ENCODE measurements around the gene TMEM244. TPM values are rescaled to one million over a fixed set of nuclear protein-coding genes. Genes with fewer than 3 reads are reported as not detected.
"Not testable (repeated sequence)": the region's sequence is repeated elsewhere in the genome, so short reads cannot be mapped to it uniquely, and the experiment has no call there.

Gene TMEM244
- total RNA-seq, 1 experiment from 2014 or later: not detected

GRCh38 chr6:129872586-129872985 lies 11.5 kb upstream of the TMEM244 start:
- DNase-seq (ENCODE audit: low spot score): no peak
- in situ Hi-C loops (cut with HindIII; ENCODE audit: low sequenced_read_pairs): no loop called here

GRCh38 chr6:129871221-129871620 lies 10.1 kb upstream of the TMEM244 start:
- in situ Hi-C loops (cut with HindIII; ENCODE audit: low sequenced_read_pairs): no loop called here
- no peak for DNase-seq (ENCODE audit: low spot score)

GRCh38 chr6:129867403-129867802 lies 6.3 kb upstream of the TMEM244 start:
- DNase-seq (ENCODE audit: low spot score): no peak
- in situ Hi-C loops (cut with HindIII; ENCODE audit: low sequenced_read_pairs): no loop called here

GRCh38 chr6:129866688-129867087 lies 5.6 kb upstream of the TMEM244 start:
- in situ Hi-C loops (cut with HindIII; ENCODE audit: low sequenced_read_pairs): no loop called here
- no peak for DNase-seq (ENCODE audit: low spot score)

- DNase-seq (ENCODE audit: low spot score): no peak
- in situ Hi-C loops (cut with HindIII; ENCODE audit: low sequenced_read_pairs): no loop called here
Measured at GRCh38 chr6:129866256-129866655, 5.1 kb upstream of the TMEM244 start.

- in situ Hi-C loops (cut with HindIII; ENCODE audit: low sequenced_read_pairs): no loop called here
- no peak for DNase-seq (ENCODE audit: low spot score)
Measured at GRCh38 chr6:129865013-129865412, 3.9 kb upstream of the TMEM244 start.

GRCh38 chr6:129863664-129864063 lies 2.5 kb upstream of the TMEM244 start:
- in situ Hi-C loops (cut with HindIII; ENCODE audit: low sequenced_read_pairs): no loop called here
- no peak for DNase-seq (ENCODE audit: low spot score)

GRCh38 chr6:129859524-129859923 lies 1.6 kb downstream of the TMEM244 start:
- in situ Hi-C loops (cut with HindIII; ENCODE audit: low sequenced_read_pairs): no loop called here
- DNase-seq (ENCODE audit: low spot score): no peak

- no peak for DNase-seq (ENCODE audit: low spot score)
- in situ Hi-C loops (cut with HindIII; ENCODE audit: low sequenced_read_pairs): no loop called here
Measured at GRCh38 chr6:129857838-129858237, 3.3 kb downstream of the TMEM244 start.

- DNase-seq (ENCODE audit: low spot score): peak; percentile 30
- in situ Hi-C loops (cut with HindIII; ENCODE audit: low sequenced_read_pairs): no loop called here
Measured at GRCh38 chr6:129853996-129854711, 7.0 kb downstream of the TMEM244 start.

GRCh38 chr6:129852257-129852858 lies 8.8 kb downstream of the TMEM244 start:
- DNase-seq (ENCODE audit: low spot score): no peak
- in situ Hi-C loops (cut with HindIII; ENCODE audit: low sequenced_read_pairs): no loop called here

GRCh38 chr6:129849456-129849855 lies 11.7 kb downstream of the TMEM244 start:
- DNase-seq (ENCODE audit: low spot score): no peak
- in situ Hi-C loops (cut with HindIII; ENCODE audit: low sequenced_read_pairs): no loop called here

GRCh38 chr6:129846761-129847160 lies 14.4 kb downstream of the TMEM244 start:
- DNase-seq (ENCODE audit: low spot score): no peak
- in situ Hi-C loops (cut with HindIII; ENCODE audit: low sequenced_read_pairs): no loop called here

- in situ Hi-C loops (cut with HindIII; ENCODE audit: low sequenced_read_pairs): no loop called here
- DNase-seq (ENCODE audit: low spot score): no peak
Measured at GRCh38 chr6:129845696-129846095, 15.4 kb downstream of the TMEM244 start.

GRCh38 chr6:129844118-129844891 lies 16.8 kb downstream of the TMEM244 start:
- peak; percentile 43 for DNase-seq (ENCODE audit: low spot score)

GRCh38 chr6:129843573-129843972 lies 17.5 kb downstream of the TMEM244 start:
- DNase-seq (ENCODE audit: low spot score): no peak
- in situ Hi-C loops (cut with HindIII; ENCODE audit: low sequenced_read_pairs): no loop called here

More at GRCh38 chr6:129844118-129844891, 16.8 kb downstream of the TMEM244 start:
- in situ Hi-C loops (cut with HindIII; ENCODE audit: low sequenced_read_pairs): no loop called here

- no peak for DNase-seq (ENCODE audit: low spot score)
- in situ Hi-C loops (cut with HindIII; ENCODE audit: low sequenced_read_pairs): no loop called here
Measured at GRCh38 chr6:129842881-129843409, 18.2 kb downstream of the TMEM244 start.

GRCh38 chr6:129842137-129842536 lies 19.0 kb downstream of the TMEM244 start:
- DNase-seq (ENCODE audit: low spot score): no peak
- in situ Hi-C loops (cut with HindIII; ENCODE audit: low sequenced_read_pairs): no loop called here

- DNase-seq (ENCODE audit: low spot score); in situ Hi-C loops (cut with HindIII; ENCODE audit: low sequenced_read_pairs): not testable (repeated sequence)
Measured at GRCh38 chr6:129839562-129839961, 21.6 kb downstream of the TMEM244 start.

GRCh38 chr6:129835691-129836090 lies 25.4 kb downstream of the TMEM244 start:
- no peak for DNase-seq (ENCODE audit: low spot score)
- in situ Hi-C loops (cut with HindIII; ENCODE audit: low sequenced_read_pairs): no loop called here

All from G401 (cell line).